ENCODE measurements around the gene KLF12.

Gene KLF12

GRCh38 chr13:74153316-74153715 is 19.1 kb upstream of the KLF12 start:
- no peak overlapping the region for H3K4me3 ChIP-seq (ENCODE audit: control insufficient read depth, low read depth, low read length)
- DNase-seq (ENCODE audit: low read depth), result no peak
- no peak for TF ChIP-seq CTCF (IDR thresholded peaks at IDR 0.05; ENCODE audit: control insufficient read depth, insufficient read depth, low read depth, low read length, missing control alignments)

- TF ChIP-seq CTCF (IDR thresholded peaks at IDR 0.05; ENCODE audit: control insufficient read depth, insufficient read depth, low read depth, low read length, missing control alignments), result no peak
- H3K4me3 ChIP-seq (ENCODE audit: control insufficient read depth, low read depth, low read length), result no peak overlapping the region
- no peak for DNase-seq (ENCODE audit: low read depth)
Observed at GRCh38 chr13:74151859-74152258, 17.7 kb upstream of the KLF12 start.

- DNase-seq (ENCODE audit: low read depth), result no peak
- H3K4me3 ChIP-seq (ENCODE audit: control insufficient read depth, low read depth, low read length), result no peak overlapping the region
- no peak for TF ChIP-seq CTCF (IDR thresholded peaks at IDR 0.05; ENCODE audit: control insufficient read depth, insufficient read depth, low read depth, low read length, missing control alignments)
Observed at GRCh38 chr13:74148352-74148751, 14.1 kb upstream of the KLF12 start.

- DNase-seq (ENCODE audit: low read depth), result no peak
- no peak overlapping the region for H3K4me3 ChIP-seq (ENCODE audit: control insufficient read depth, low read depth, low read length)
- TF ChIP-seq CTCF (IDR thresholded peaks at IDR 0.05; ENCODE audit: control insufficient read depth, insufficient read depth, low read depth, low read length, missing control alignments), result no peak
Observed at GRCh38 chr13:74145249-74145975, 11.2 kb upstream of the KLF12 start.

GRCh38 chr13:74144269-74144668 is 10.1 kb upstream of the KLF12 start:
- DNase-seq (ENCODE audit: low read depth), result no peak
- H3K4me3 ChIP-seq (ENCODE audit: control insufficient read depth, low read depth, low read length), result no peak overlapping the region
- TF ChIP-seq CTCF (IDR thresholded peaks at IDR 0.05; ENCODE audit: control insufficient read depth, insufficient read depth, low read depth, low read length, missing control alignments), result no peak

- no peak for DNase-seq (ENCODE audit: low read depth)
- H3K4me3 ChIP-seq (ENCODE audit: control insufficient read depth, low read depth, low read length), result no peak overlapping the region
- TF ChIP-seq CTCF (IDR thresholded peaks at IDR 0.05; ENCODE audit: control insufficient read depth, insufficient read depth, low read depth, low read length, missing control alignments), result no peak
Observed at GRCh38 chr13:74142257-74142656, 8.1 kb upstream of the KLF12 start.
